IMR-90 (cell line): Measurements from ENCODE around the gene SPEF2. TPM values are rescaled to one million over a fixed set of nuclear protein-coding genes. Genes with fewer than 3 reads are reported as not detected.

ENCODE experiments used
- ATAC-seq: fragments of 200-7000 bp; cut with Tn5 transposase; 2 replicates; pipeline ENCODE4 v1.9.1; 2020; ENCODE audit warnings: low read depth, mild to moderate bottlenecking, moderate library complexity
- BruUV-seq: library from RNA; stranded (reverse); fragments of 400-500 nt; replicated peaks from 2 replicates; lab custom pipeline; 2021; lab: Mats Ljungman, UMichigan
- CTCF ChIA-PET: fragments of 300-600 bp; formaldehyde crosslinking; extraction: SDS; loops from one replicate; lab custom pipeline; 2021; ENCODE audit warnings: antibody characterized with exemption; lab: Yijun Ruan, JAX
- POLR2A ChIA-PET: fragments of 300-600 bp; sonication (Branson Sonifier 250); formaldehyde crosslinking; loops from one replicate; lab custom pipeline; 2022; ENCODE audit warnings: antibody characterized with exemption; ENCODE audit not compliant: unreplicated experiment; lab: Charles Lee
- DNase-seq: peaks from one replicate; pipeline ENCODE4 v3.0.0; 2013
- H2AFZ ChIP-seq: replicated peaks from 2 replicates; pipeline ENCODE3; 2013; ENCODE audit warnings: low read length, mild to moderate bottlenecking; ENCODE audit not compliant: poor library complexity
- H2AK5ac ChIP-seq: 2 replicates; pipeline ENCODE4 v1.6.1; 2013; ENCODE audit warnings: low read depth, low read length, inconsistent platforms
- H2AK9ac ChIP-seq: replicated peaks from 2 replicates; pipeline ENCODE3; 2013; ENCODE audit warnings: mild to moderate bottlenecking, low read depth, low read length, moderate library complexity; ENCODE audit not compliant: poor library complexity
- H2BK120ac ChIP-seq: 2 replicates; pipeline ENCODE4 v1.6.1; 2013; ENCODE audit warnings: low read depth, low read length, inconsistent platforms
- H2BK15ac ChIP-seq: 3 replicates; pipeline ENCODE4 v1.6.1; 2013; ENCODE audit warnings: low read depth, low read length, inconsistent platforms
- H2BK20ac ChIP-seq: 2 replicates; pipeline ENCODE4 v1.6.1; 2013; ENCODE audit warnings: low read depth, mild to moderate bottlenecking, inconsistent platforms, low read length, moderate library complexity
- H2BK5ac ChIP-seq: 2 replicates; pipeline ENCODE4 v1.6.1; 2013; ENCODE audit warnings: mild to moderate bottlenecking, low read depth, low read length, inconsistent platforms; ENCODE audit not compliant: poor library complexity, severe bottlenecking
- H3K14ac ChIP-seq: replicated peaks from 2 replicates; pipeline ENCODE4 v1.6.1; 2013; ENCODE audit warnings: low read depth, low read length, inconsistent platforms
- H3K18ac ChIP-seq: 2 replicates; pipeline ENCODE4 v1.6.1; 2013; ENCODE audit warnings: low read depth, low read length, control low read depth
- H3K23ac ChIP-seq: 2 replicates; pipeline ENCODE4 v1.6.1; 2013; ENCODE audit warnings: low read depth, low read length, inconsistent platforms
- H3K27ac ChIP-seq: 2 replicates; pipeline ENCODE4 v1.5.1; 2013; ENCODE audit warnings: mild to moderate bottlenecking, control low read depth, low read length; ENCODE audit not compliant: insufficient read depth
- H3K27me3 ChIP-seq: 2 replicates; pipeline ENCODE4 v1.6.1; 2013; ENCODE audit warnings: low read length; ENCODE audit not compliant: control insufficient read depth, insufficient read depth
- H3K36me3 ChIP-seq: 2 replicates; pipeline ENCODE4 v1.6.1; 2013; ENCODE audit warnings: low read length, mixed read lengths; ENCODE audit not compliant: control insufficient read depth, insufficient read depth
- H3K4ac ChIP-seq: 2 replicates; pipeline ENCODE4 v1.6.1; 2013; ENCODE audit warnings: low read depth, low read length, inconsistent platforms
- H3K4me1 ChIP-seq: 2 replicates; pipeline ENCODE4 v1.6.1; 2013; ENCODE audit warnings: low read length, mixed read lengths; ENCODE audit not compliant: control insufficient read depth, insufficient read depth
- H3K4me2 ChIP-seq: 2 replicates; pipeline ENCODE4 v1.6.1; 2013; ENCODE audit warnings: low read depth, mild to moderate bottlenecking, control low read depth, low read length, moderate library complexity
- H3K4me3 ChIP-seq: 2 replicates; pipeline ENCODE4 v1.5.1; 2013; ENCODE audit warnings: low read depth, mild to moderate bottlenecking, control low read depth, low read length, moderate library complexity; ENCODE audit not compliant: insufficient read depth
- H3K56ac ChIP-seq: 2 replicates; pipeline ENCODE4 v1.6.1; 2013; ENCODE audit warnings: low read length, inconsistent platforms; ENCODE audit not compliant: insufficient read depth; ENCODE audit errors: extremely low read depth
- H3K79me1 ChIP-seq, 2 experiments: 2 replicates each; pipeline ENCODE4 v1.6.1; 2013; ENCODE audit warnings: low read length in 2 of 2, inconsistent platforms in 1 of 2, low read depth in 1 of 2
- H3K9ac ChIP-seq: 2 replicates; pipeline ENCODE4 v1.6.1; 2013; ENCODE audit warnings: low read depth, low read length, control low read depth
- H3K9me1 ChIP-seq: 2 replicates; pipeline ENCODE4 v1.6.1; 2013; ENCODE audit warnings: low read length, inconsistent platforms; ENCODE audit not compliant: insufficient read depth
- H3K9me3 ChIP-seq: 2 replicates; pipeline ENCODE4 v1.6.1; 2013; ENCODE audit warnings: low read length; ENCODE audit not compliant: control insufficient read depth, insufficient read depth
- H4K20me1 ChIP-seq: 2 replicates; pipeline ENCODE4 v1.6.1; 2013; ENCODE audit warnings: low read length, inconsistent platforms; ENCODE audit not compliant: insufficient read depth
- H4K5ac ChIP-seq: 2 replicates; pipeline ENCODE4 v1.6.1; 2013; ENCODE audit warnings: mild to moderate bottlenecking, low read depth, low read length, control low read depth
- H4K8ac ChIP-seq, 2 experiments: 2 replicates each; pipeline ENCODE4 v1.6.1; 2013; ENCODE audit warnings: low read depth in 2 of 2, low read length in 2 of 2, control low read depth in 1 of 2, inconsistent platforms in 1 of 2
- H4K91ac ChIP-seq: 2 replicates; pipeline ENCODE4 v1.6.1; 2013; ENCODE audit warnings: low read depth, low read length, inconsistent platforms; ENCODE audit not compliant: insufficient read depth
- CEBPB ChIP-seq: IDR thresholded peaks from 2 replicates; pipeline ENCODE4 v1.6.1; 2012; ENCODE audit warnings: low read depth, low read length, improper control_type of control experiment
- CHD1 ChIP-seq: IDR thresholded peaks from 2 replicates; pipeline ENCODE4 v1.6.1; 2012; ENCODE audit warnings: low read depth, low read length, improper control_type of control experiment
- CTCF ChIP-seq: conservative IDR thresholded peaks from 2 replicates; pipeline ENCODE4 v1.5.1; 2012; ENCODE audit warnings: mild to moderate bottlenecking, low read depth, low read length, improper control_type of control experiment
- ELK1 ChIP-seq: fragments of 150-350 bp; IDR thresholded peaks from 2 replicates; pipeline ENCODE4 v1.6.1; 2016; ENCODE audit warnings: low read depth, mild to moderate bottlenecking, low read length, moderate library complexity, borderline replicate concordance
- MAFK ChIP-seq: IDR thresholded peaks from 2 replicates; pipeline ENCODE4 v1.6.1; 2012; ENCODE audit warnings: low read depth, low read length, improper control_type of control experiment
- MAZ ChIP-seq: IDR thresholded peaks from 2 replicates; pipeline ENCODE4 v1.6.1; 2012; ENCODE audit warnings: low read depth, mild to moderate bottlenecking, low read length, improper control_type of control experiment, moderate library complexity, borderline replicate concordance
- MXI1 ChIP-seq: IDR thresholded peaks from 2 replicates; pipeline ENCODE4 v1.6.1; 2012; ENCODE audit warnings: low read depth, mild to moderate bottlenecking, low read length, moderate library complexity, borderline replicate concordance
- NFE2L2 ChIP-seq: fragments of 150-350 bp; IDR thresholded peaks from 2 replicates; pipeline ENCODE4 v1.6.1; 2016; ENCODE audit warnings: low read depth, mild to moderate bottlenecking, low read length
- POLR2A ChIP-seq: IDR thresholded peaks from 2 replicates; pipeline ENCODE4 v1.6.1; 2012; ENCODE audit warnings: mild to moderate bottlenecking, low read depth, low read length
- RAD21 ChIP-seq: IDR thresholded peaks from 2 replicates; pipeline ENCODE4 v1.6.1; 2012; ENCODE audit warnings: low read length, improper control_type of control experiment
- RCOR1 ChIP-seq: IDR thresholded peaks from 2 replicates; pipeline ENCODE4 v1.6.1; 2012; ENCODE audit warnings: mild to moderate bottlenecking, low read length, improper control_type of control experiment; ENCODE audit not compliant: insufficient replicate concordance
- SMC3 ChIP-seq: fragments of 150-350 bp; IDR thresholded peaks from 2 replicates; pipeline ENCODE4 v1.6.1; 2016; ENCODE audit warnings: low read depth, mild to moderate bottlenecking, antibody characterized with exemption, low read length, moderate library complexity
- WGBS, 2 experiments: methylation state at CpG; one replicate each; pipeline versions ENCODE4 v1.1.5 to v1.1.7; 2013; ENCODE audit warnings: missing lambda C conversion rate in 2 of 2; ENCODE audit not compliant: insufficient read length in 1 of 2; ENCODE audit errors: extremely low coverage in 2 of 2; 5-methylcytosine and 5-hydroxymethylcytosine counted together
- dilution Hi-C: fragments of 300-500 bp; cut with HindIII; formaldehyde crosslinking; loops from one replicate; pipeline ENCODE4 v1.14.3; 2018; ENCODE audit warnings: low sequenced_read_pairs; ENCODE audit not compliant: unreplicated experiment
- in situ Hi-C: fragments of 300-500 bp; cut with MboI; formaldehyde crosslinking; loops from 3 replicates; pipeline ENCODE4 v1.14.3; 2019; ENCODE audit warnings: low sequenced_read_pairs, inconsistent platforms, mixed read lengths
- intact Hi-C: fragments of 100-400 bp; cut with micrococcal nuclease; formaldehyde crosslinking; loops from 2 replicates; pipeline ENCODE4 v1.10.0; 2022
- polyA plus RNA-seq, 3 experiments: library from polyadenylated mRNA; depleted of rRNA; stranded (reverse); fragments of >200 nt; gene quantifications; 2 replicates each; pipeline ENCODE4 v1.2.3, GENCODE V29; 2012; ENCODE audit warnings: low replicate concordance in 1 of 3
- total RNA-seq: library from RNA; depleted of rRNA; stranded (reverse); fragments of >200 nt; gene quantifications from 2 replicates; pipeline ENCODE4 v1.2.3, GENCODE V29; 2012

SPEF2 gene
- total and polyA plus RNA-seq, 2 of the 4 experiments (the other 2 are of a cell fraction), result 1.7 to 2.3 TPM

GRCh38 chr5:35717718-35718117 lies 100.1 kb downstream of the SPEF2 start:
- H3K9me3 ChIP-seq, result no peaks in the 10 kb centered on the region
- no peak overlapping the region for H3K9ac ChIP-seq
- TF ChIP-seq CHD1 (no peak), CTCF (no peak), ELK1 (no peak), SMC3 (no peak), NFE2L2 (no peak), RCOR1 (no peak), MAZ (no peak), CEBPB (no peak), MXI1 (no peak), RAD21 (no peak), MAFK (no peak), POLR2A (no peak)
- H2BK120ac ChIP-seq, result no peak overlapping the region
- no peak overlapping the region for H3K14ac ChIP-seq
- no peak overlapping the region for H4K8ac ChIP-seq
- no peak overlapping the region for H3K4ac ChIP-seq
- intact Hi-C loops (no loop called here), dilution Hi-C loops (no loop called here), in situ Hi-C loops (no loop called here)
- no peak overlapping the region for H2AFZ ChIP-seq
- H3K27me3 ChIP-seq, result no peaks in the 10 kb centered on the region
- H3K4me2 ChIP-seq, result no peak overlapping the region
- H3K4me1 ChIP-seq, result no peaks in the 10 kb centered on the region
- H3K56ac ChIP-seq, result no peak overlapping the region
- ChIA-PET POLR2A (no interaction called here), CTCF (no interaction called here)
- no peaks in the 10 kb centered on the region for H3K79me1 ChIP-seq
- H3K23ac ChIP-seq, result no peak overlapping the region
- H2AK9ac ChIP-seq, result no peak overlapping the region
- no peak overlapping the region for H2AK5ac ChIP-seq
- H2BK5ac ChIP-seq, result no peak overlapping the region
- H3K18ac ChIP-seq, result no peak overlapping the region
- ATAC-seq, result no peak
- no peak overlapping the region for H4K91ac ChIP-seq
- H3K4me3 ChIP-seq, result no peak overlapping the region
- no peaks in the 10 kb centered on the region for H4K20me1 ChIP-seq
- no peak overlapping the region for H4K5ac ChIP-seq
- H3K9me1 ChIP-seq, result no peaks in the 10 kb centered on the region
- no peaks in the 10 kb centered on the region for H3K36me3 ChIP-seq
- DNase-seq, result no peak
- no TSS peak for BruUV-seq
- H3K27ac ChIP-seq, result no peak overlapping the region
- no peak overlapping the region for H2BK15ac ChIP-seq
- H2BK20ac ChIP-seq, result no peak overlapping the region
- WGBS, 2 experiments, result no CpG with 5 or more reads among the region's 5 CpGs
